Mesenchymal stem cell (in vitro differentiated cells and primary cell): ENCODE measurements around the gene OR56A3.

Source experiments
- DNase-seq: peaks from one replicate; pipeline ENCODE4 v3.0.0-alpha.2; 2013
- H2AFZ ChIP-seq: one replicate; pipeline ENCODE4 v1.6.1; 2013; ENCODE audit warnings: low read depth, mild to moderate bottlenecking, control low read depth, inconsistent platforms, low read length, moderate library complexity
- H2AK5ac ChIP-seq: 2 replicates; pipeline ENCODE4 v1.6.1; 2013; ENCODE audit warnings: low read length, moderate library complexity, mild to moderate bottlenecking, inconsistent platforms; ENCODE audit not compliant: severe bottlenecking
- H2BK120ac ChIP-seq: one replicate; pipeline ENCODE4 v1.6.1; 2013; ENCODE audit warnings: low read depth, mild to moderate bottlenecking, inconsistent platforms, low read length, moderate library complexity
- H2BK12ac ChIP-seq, 2 experiments: one replicate each; pipeline ENCODE4 v1.6.1; 2013; ENCODE audit warnings: inconsistent platforms in 2 of 2, low read length in 2 of 2, mild to moderate bottlenecking in 2 of 2, moderate library complexity in 2 of 2, control low read depth in 1 of 2
- H2BK15ac ChIP-seq: one replicate; pipeline ENCODE4 v1.6.1; 2013; ENCODE audit warnings: mild to moderate bottlenecking, low read depth, inconsistent platforms; ENCODE audit not compliant: poor library complexity, severe bottlenecking
- H2BK5ac ChIP-seq: 2 replicates; pipeline ENCODE4 v1.6.1; 2013; ENCODE audit warnings: low read depth, mild to moderate bottlenecking, low read length, control low read depth, inconsistent platforms; ENCODE audit not compliant: poor library complexity, severe bottlenecking
- H3K14ac ChIP-seq, 2 experiments: one replicate each; pipeline ENCODE4 v1.6.1; 2013; ENCODE audit warnings: inconsistent platforms in 2 of 2, low read length in 2 of 2, control low read depth in 1 of 2, mild to moderate bottlenecking in 1 of 2, moderate library complexity in 1 of 2
- H3K18ac ChIP-seq, 2 experiments: one replicate each; pipeline ENCODE4 v1.6.1; 2013; ENCODE audit warnings: inconsistent platforms in 2 of 2, low read length in 2 of 2, control low read depth in 1 of 2, low read depth in 1 of 2, mild to moderate bottlenecking in 1 of 2
- H3K23ac ChIP-seq, 2 experiments: one replicate each; pipeline ENCODE4 v1.6.1; 2013; ENCODE audit warnings: inconsistent platforms in 2 of 2, low read length in 2 of 2, mild to moderate bottlenecking in 2 of 2, moderate library complexity in 2 of 2, control low read depth in 1 of 2
- H3K27ac ChIP-seq: 2 replicates; pipeline ENCODE4 v1.5.1; 2013; ENCODE audit warnings: mild to moderate bottlenecking, moderate library complexity, low read length, control low read depth, inconsistent platforms; ENCODE audit not compliant: poor library complexity, severe bottlenecking
- H3K27me3 ChIP-seq, 2 experiments: 2 replicates each; pipeline versions ENCODE4 v1.6.1 to v1.7.0; 2013; ENCODE audit warnings: low read length in 2 of 2, mild to moderate bottlenecking in 2 of 2, moderate library complexity in 2 of 2, control low read depth in 1 of 2, inconsistent platforms in 1 of 2; ENCODE audit not compliant: control insufficient read depth in 1 of 2, insufficient read depth in 1 of 2
- H3K36me3 ChIP-seq, 2 experiments: 2 replicates each; pipeline versions ENCODE4 v1.6.1 to v1.7.0; 2013; ENCODE audit warnings: low read length in 2 of 2, control low read depth in 1 of 2, inconsistent platforms in 1 of 2, low read depth in 1 of 2, mild to moderate bottlenecking in 1 of 2; ENCODE audit not compliant: insufficient read depth in 2 of 2, control insufficient read depth in 1 of 2
- H3K4ac ChIP-seq, 2 experiments: one replicate each; pipeline ENCODE4 v1.6.1; 2013; ENCODE audit warnings: inconsistent platforms in 2 of 2, low read length in 2 of 2, mild to moderate bottlenecking in 2 of 2, moderate library complexity in 2 of 2, control low read depth in 1 of 2, low read depth in 1 of 2
- H3K4me1 ChIP-seq: 2 replicates; pipeline ENCODE4 v1.6.1; 2013; ENCODE audit warnings: low read depth, low read length, control low read depth; ENCODE audit not compliant: control insufficient read depth, insufficient read depth
- H3K4me2 ChIP-seq: 2 replicates; pipeline ENCODE4 v1.6.1; 2013; ENCODE audit warnings: low read length, mild to moderate bottlenecking, inconsistent platforms; ENCODE audit not compliant: poor library complexity, severe bottlenecking
- H3K4me3 ChIP-seq, 2 experiments: 2 replicates each; pipeline versions ENCODE4 v1.5.1 to v1.7.0; 2013; ENCODE audit warnings: low read length in 2 of 2, mild to moderate bottlenecking in 2 of 2, control low read depth in 1 of 2, low read depth in 1 of 2; ENCODE audit not compliant: insufficient read depth in 1 of 2
- H3K79me1 ChIP-seq: replicated peaks from 2 replicates; pipeline ENCODE4 v1.6.1; 2013; ENCODE audit warnings: mild to moderate bottlenecking, control low read depth, low read length, inconsistent platforms; ENCODE audit not compliant: poor library complexity, severe bottlenecking
- H3K9ac ChIP-seq: 2 replicates; pipeline ENCODE4 v1.7.0; 2013; ENCODE audit warnings: mild to moderate bottlenecking, low read length, moderate library complexity
- H3K9me3 ChIP-seq: 2 replicates; pipeline ENCODE4 v1.7.0; 2013; ENCODE audit warnings: mild to moderate bottlenecking, low read length; ENCODE audit not compliant: control insufficient read depth
- H4K8ac ChIP-seq: one replicate; pipeline ENCODE4 v1.6.1; 2013; ENCODE audit warnings: inconsistent platforms, mild to moderate bottlenecking, low read length, moderate library complexity
- H4K91ac ChIP-seq: one replicate; pipeline ENCODE4 v1.6.1; 2013; ENCODE audit warnings: mild to moderate bottlenecking, low read length, inconsistent platforms
- WGBS: methylation state at CpG from one replicate; pipeline ENCODE4 v1.1.7; 2013; ENCODE audit warnings: mixed read lengths; 5-methylcytosine and 5-hydroxymethylcytosine counted together

The OR56A3 gene

DNA sequence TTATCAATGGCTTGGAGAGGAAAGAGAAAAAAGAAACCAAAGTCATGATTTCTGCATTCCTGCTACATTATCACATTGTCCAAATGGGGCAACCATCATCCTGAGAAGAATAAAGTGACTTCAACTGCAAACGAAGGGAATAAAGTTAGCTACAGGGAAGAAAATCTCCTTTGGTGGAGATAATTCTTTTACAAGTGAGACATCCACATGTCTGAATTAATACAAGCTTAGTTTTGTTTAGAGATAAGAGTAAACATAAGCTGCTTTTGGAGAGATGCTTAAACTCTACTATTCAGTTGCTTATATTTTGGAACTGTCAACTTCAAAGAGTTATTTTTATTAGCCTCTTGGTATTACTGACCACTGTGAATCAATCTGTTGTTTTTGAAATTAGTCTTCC, 44.8 kb downstream of the OR56A3 start, which contains the start of gene OR52L1:
Gene OR52L1, minus strand, starts transcription at position 101 of the 400 bp plus-strand sequence. Its CDS starts 55 bp downstream, at position 46.
- Histone ChIP-seq H3K4me3 (no peak within 1 kb of the TSS), H3K18ac (no peak within 1 kb of the TSS), H2AFZ (no peak within 1 kb of the TSS), H2BK120ac (no peak within 1 kb of the TSS), H3K14ac (no peak within 1 kb of the TSS), H2BK5ac (no peak within 1 kb of the TSS), H3K9me3 (no peaks in the 10 kb centered on the region), H2AK5ac (no peak within 1 kb of the TSS), H3K4ac (no peak within 1 kb of the TSS), H2BK12ac (no peak within 1 kb of the TSS), H3K36me3 (no peaks in the 10 kb centered on the region), H3K4me1 (no peaks in the 10 kb centered on the region), H3K23ac (no peak within 1 kb of the TSS), H3K9ac (no peak within 1 kb of the TSS), H4K91ac (no peak within 1 kb of the TSS), H3K27ac (no peak within 1 kb of the TSS), H3K4me2 (no peak within 1 kb of the TSS), H2BK15ac (no peak within 1 kb of the TSS), H3K27me3 (peaks cover 0 to 16% of the 10 kb centered on the region in 2 experiments), H3K79me1 (no peaks in the 10 kb centered on the region), H4K8ac (no peak within 1 kb of the TSS)
- no peak for DNase-seq
- no CpG with 5 or more reads among the region's 1 CpG for WGBS

DNA sequence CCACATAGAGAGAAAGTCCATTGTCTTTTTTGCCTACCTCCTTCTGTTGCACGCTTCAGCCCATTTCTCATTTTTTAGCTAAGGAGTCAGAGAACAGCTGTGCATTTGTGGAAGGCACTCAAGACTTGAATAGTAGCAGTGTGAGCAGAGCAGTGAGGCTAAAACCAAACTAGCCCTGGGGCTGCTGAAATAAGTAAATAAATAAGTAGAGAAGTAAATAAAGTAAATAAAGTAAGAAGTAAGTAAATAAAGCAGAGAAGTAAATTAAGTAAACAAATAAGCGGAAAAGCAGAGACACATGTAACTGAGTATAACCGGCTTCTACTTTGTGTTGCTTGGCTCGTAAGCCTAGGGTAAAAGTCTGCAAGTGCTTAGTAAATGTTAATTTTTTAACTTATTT, 47.2 kb downstream of the OR56A3 start:
- H3K4me2 ChIP-seq = no peak overlapping the region
- no peak overlapping the region for H2BK5ac ChIP-seq
- DNase-seq = no peak
- WGBS = 83% methylated on average over 4 of the region's 4 CpGs
- H3K4ac ChIP-seq = no peak overlapping the region
- no peak overlapping the region for H3K4me3 ChIP-seq
- no peak overlapping the region for H2BK12ac ChIP-seq
- no peaks in the 10 kb centered on the region for H3K79me1 ChIP-seq
- no peaks in the 10 kb centered on the region for H3K4me1 ChIP-seq
- H3K9ac ChIP-seq = no peak overlapping the region
- no peaks in the 10 kb centered on the region for H3K36me3 ChIP-seq
- no peak overlapping the region for H2BK120ac ChIP-seq
- peaks cover 0 to 13% of the 10 kb centered on the region in 2 experiments for H3K27me3 ChIP-seq
- H3K23ac ChIP-seq = no peak overlapping the region
- H3K27ac ChIP-seq = no peak overlapping the region
- no peaks in the 10 kb centered on the region for H3K9me3 ChIP-seq
- H2AFZ ChIP-seq = no peak overlapping the region
- no peak overlapping the region for H2BK15ac ChIP-seq
- H4K91ac ChIP-seq = no peak overlapping the region
- H3K14ac ChIP-seq = no peak overlapping the region
- no peak overlapping the region for H3K18ac ChIP-seq
- H2AK5ac ChIP-seq = no peak overlapping the region
- H4K8ac ChIP-seq = no peak overlapping the region

DNA sequence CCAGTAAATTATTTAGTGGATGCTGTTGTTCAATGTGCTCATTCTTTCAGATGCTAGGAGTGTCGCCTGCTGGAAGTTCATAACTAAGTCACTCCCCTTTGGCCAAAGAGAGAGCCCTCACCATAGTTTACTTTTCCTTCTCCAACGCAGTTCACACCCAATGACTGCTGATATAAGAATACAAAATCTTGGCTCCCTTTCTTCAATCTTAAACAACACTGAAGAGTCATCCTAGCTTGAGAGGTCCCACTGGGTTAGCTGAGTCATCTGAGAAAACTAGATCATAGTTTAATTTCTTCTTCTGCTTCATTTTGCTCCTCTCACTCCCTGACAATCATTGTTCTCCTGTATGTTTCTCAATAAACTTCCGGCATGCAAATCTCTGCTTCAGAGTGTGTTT, 50.1 kb downstream of the OR56A3 start:
- H3K4me3 ChIP-seq = peak overlapping the region in 1 of 2 experiments; percentile 40
- no peak overlapping the region for H2AFZ ChIP-seq
- DNase-seq = no peak
- no peaks in the 10 kb centered on the region for H3K36me3 ChIP-seq
- no peak overlapping the region for H3K23ac ChIP-seq
- no peak overlapping the region for H3K27ac ChIP-seq
- no peak overlapping the region for H2BK12ac ChIP-seq
- H2BK15ac ChIP-seq = no peak overlapping the region
- no peak overlapping the region for H3K4me2 ChIP-seq
- H3K4me1 ChIP-seq = no peaks in the 10 kb centered on the region
- no peak overlapping the region for H3K14ac ChIP-seq
- H3K9ac ChIP-seq = peak overlapping the region; percentile 37
- no peaks in the 10 kb centered on the region for H3K9me3 ChIP-seq
- H3K79me1 ChIP-seq = no peaks in the 10 kb centered on the region
- peaks cover 0 to 17% of the 10 kb centered on the region in 2 experiments for H3K27me3 ChIP-seq
- no peak overlapping the region for H4K91ac ChIP-seq
- WGBS = 69% methylated on average over 3 of the region's 3 CpGs
- no peak overlapping the region for H4K8ac ChIP-seq
- H3K4ac ChIP-seq = no peak overlapping the region
- H3K18ac ChIP-seq = no peak overlapping the region
- H2BK5ac ChIP-seq = no peak overlapping the region
- no peak overlapping the region for H2AK5ac ChIP-seq
- H2BK120ac ChIP-seq = no peak overlapping the region

DNA sequence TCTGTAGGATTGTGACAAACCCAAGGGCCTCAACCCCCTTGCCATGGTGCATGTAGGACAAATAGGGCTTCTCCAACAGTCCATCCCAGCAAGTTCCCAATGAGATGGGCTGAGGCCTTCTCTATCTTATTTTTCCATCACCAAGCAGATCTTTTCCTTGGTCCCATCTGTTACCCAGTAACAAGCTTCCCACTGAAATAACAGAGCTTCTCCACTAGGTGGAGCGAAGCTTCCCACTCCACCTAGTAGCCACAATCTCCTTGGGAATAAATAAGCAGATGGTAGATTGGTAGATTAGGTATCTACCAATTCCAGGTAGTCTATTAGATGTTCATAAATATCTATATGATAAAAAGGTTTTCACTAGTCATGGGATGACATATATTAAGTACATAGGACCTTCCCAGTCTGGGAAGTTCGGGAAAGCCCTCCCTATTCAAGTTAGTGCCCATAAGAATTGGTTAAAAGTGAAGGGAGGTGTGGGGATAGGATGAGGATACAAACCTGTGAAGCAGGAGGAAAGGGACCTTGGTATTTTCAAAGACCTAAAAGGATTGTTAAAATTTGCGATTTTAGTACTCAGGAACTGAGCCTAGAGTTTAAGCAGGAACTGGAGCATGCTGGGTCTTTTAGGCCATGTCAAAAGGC, 50.7 kb downstream of the OR56A3 start:
- Histone ChIP-seq H3K79me1 (no peaks in the 10 kb centered on the region), H3K4me1 (no peaks in the 10 kb centered on the region), H3K9me3 (no peaks in the 10 kb centered on the region), H3K36me3 (no peaks in the 10 kb centered on the region), H3K4ac (no peak overlapping the region), H3K23ac (no peak overlapping the region), H4K91ac (no peak overlapping the region), H2BK12ac (no peak overlapping the region), H3K27ac (no peak overlapping the region), H2BK15ac (no peak overlapping the region), H2AK5ac (no peak overlapping the region), H3K4me2 (no peak overlapping the region), H3K9ac (peak overlapping the region; percentile 37), H3K4me3 (no peak overlapping the region), H3K18ac (no peak overlapping the region), H2BK120ac (no peak overlapping the region), H4K8ac (no peak overlapping the region), H2BK5ac (no peak overlapping the region), H2AFZ (no peak overlapping the region), H3K14ac (no peak overlapping the region), H3K27me3 (peaks cover 0 to 20% of the 10 kb centered on the region in 2 experiments)
- WGBS = 34% methylated on average over 2 of the region's 3 CpGs
- peak; percentile 22 for DNase-seq
